HFF-Myc (cell line): ENCODE measurements around the gene SLC26A6.

Experiments used
- DNase-seq: peaks from one replicate; pipeline ENCODE4 v3.0.0-alpha.2; 2011; ENCODE audit warnings: low read depth; ENCODE audit errors: extremely low read depth
- H3K4me3 ChIP-seq: replicated peaks from 2 replicates; pipeline ENCODE4 v1.5.1; 2011; ENCODE audit warnings: low read depth, mild to moderate bottlenecking, control low read depth, low read length
- CTCF ChIP-seq: IDR thresholded peaks from 2 replicates; pipeline ENCODE4 v1.5.1; 2012; ENCODE audit warnings: mild to moderate bottlenecking, low read depth, low read length, control low read depth; ENCODE audit errors: missing control alignments

Gene SLC26A6

DNA sequence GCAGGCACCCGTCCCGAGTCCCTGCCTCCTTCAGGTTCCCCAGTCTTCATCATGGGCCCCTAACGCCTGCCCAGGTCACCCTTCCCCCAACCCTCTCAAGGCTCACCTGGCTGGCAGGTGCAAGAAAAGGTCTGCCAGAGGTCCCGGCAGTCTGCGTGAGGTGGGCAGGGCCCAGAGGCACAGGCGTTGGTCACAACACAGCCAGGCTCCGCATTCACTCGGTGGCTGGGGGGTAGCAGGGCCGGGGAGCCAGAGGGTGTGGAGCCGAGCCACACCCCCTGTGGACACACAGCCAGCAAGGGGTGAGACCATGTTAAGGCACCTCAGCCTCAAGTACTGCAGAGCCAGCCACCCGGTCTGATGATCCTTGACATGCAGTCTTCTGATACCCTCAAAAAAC is 16.5 kb upstream of the SLC26A6 start:
- no peak for DNase-seq
- no peak for TF ChIP-seq CTCF
- H3K4me3 ChIP-seq, result no peak overlapping the region

- no peak overlapping the region for H3K4me3 ChIP-seq
- DNase-seq, result no peak
- TF ChIP-seq CTCF, result no peak
Observed at GRCh38 chr3:48650723-48651122, 15.5 kb upstream of the SLC26A6 start.

DNA sequence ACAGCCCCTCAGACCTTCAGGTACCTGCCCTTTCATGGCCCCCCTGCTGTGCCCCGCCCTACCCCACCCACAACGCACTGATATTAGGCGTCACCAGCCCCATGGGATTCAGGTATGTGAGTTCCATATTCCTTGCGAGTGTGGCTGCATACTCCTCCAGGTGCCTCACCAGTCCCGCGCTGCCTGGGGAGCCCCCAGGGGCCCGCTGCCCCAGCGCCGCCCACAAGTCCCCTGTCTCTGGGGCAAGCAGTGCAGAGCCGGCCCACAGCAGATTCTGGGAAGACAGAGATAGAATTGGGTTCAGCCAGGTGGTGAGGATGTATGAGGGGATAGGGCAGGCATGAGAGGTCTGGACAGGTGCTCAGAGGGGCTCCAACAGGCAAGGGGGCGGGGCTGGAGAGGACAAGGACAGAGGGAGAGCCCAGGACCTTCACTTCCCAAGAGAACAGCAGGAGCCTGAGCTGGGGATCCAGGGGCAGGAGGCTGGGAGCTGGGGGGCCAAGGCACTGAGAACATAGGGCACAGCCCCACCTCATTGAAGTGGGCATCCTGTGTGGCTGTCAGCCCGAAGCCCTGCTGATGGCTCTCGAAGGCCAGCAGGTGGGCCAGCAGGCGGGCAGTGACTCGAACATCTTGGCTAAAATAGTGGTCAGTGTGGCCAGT is 13.1 kb upstream of the SLC26A6 start:
- no peak overlapping the region for H3K4me3 ChIP-seq
- TF ChIP-seq CTCF, result no peak

DNA sequence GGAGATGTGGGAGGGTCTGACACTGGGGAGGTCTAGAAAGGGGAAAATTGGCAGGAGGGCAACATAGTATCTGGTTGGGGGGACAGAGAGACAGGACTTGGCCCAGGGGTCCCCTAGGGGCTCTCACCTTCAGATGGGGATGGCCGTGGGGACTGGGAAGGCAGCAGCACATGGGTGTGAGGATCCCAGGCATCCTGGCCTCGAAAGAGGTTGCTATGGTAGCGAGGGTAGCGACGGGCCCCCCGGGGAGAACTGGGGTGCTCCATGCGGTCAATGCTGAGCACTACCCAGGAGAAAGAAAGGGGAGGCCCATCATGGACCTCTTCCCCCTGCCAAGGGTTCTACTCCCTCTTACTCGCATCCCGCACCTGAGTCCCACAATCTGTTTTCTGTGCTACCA is 12.5 kb upstream of the SLC26A6 start:
- no peak overlapping the region for H3K4me3 ChIP-seq
- no peak for TF ChIP-seq CTCF
- DNase-seq, result no peak

More for the DNA sequence above, 13.1 kb upstream of the SLC26A6 start:
- DNase-seq, result no peak

- TF ChIP-seq CTCF, result no peak
- no peak overlapping the region for H3K4me3 ChIP-seq
Observed at GRCh38 chr3:48644898-48645760, 9.9 kb upstream of the SLC26A6 start.

GRCh38 chr3:48642605-48643004 is 7.3 kb upstream of the SLC26A6 start:
- no peak for DNase-seq
- TF ChIP-seq CTCF, result no peak
- no peak overlapping the region for H3K4me3 ChIP-seq

More at GRCh38 chr3:48644898-48645760, 9.9 kb upstream of the SLC26A6 start:
- DNase-seq, result no peak
